ENCODE results near the gene RGL2.
A peak's percentile ranks its signal among the peaks of the same experiment; 100 is the strongest.
"Not testable (repeated sequence)": the region's sequence is repeated elsewhere in the genome, so short reads cannot be mapped to it uniquely, and the experiment has no call there.

Gene RGL2, protein sequence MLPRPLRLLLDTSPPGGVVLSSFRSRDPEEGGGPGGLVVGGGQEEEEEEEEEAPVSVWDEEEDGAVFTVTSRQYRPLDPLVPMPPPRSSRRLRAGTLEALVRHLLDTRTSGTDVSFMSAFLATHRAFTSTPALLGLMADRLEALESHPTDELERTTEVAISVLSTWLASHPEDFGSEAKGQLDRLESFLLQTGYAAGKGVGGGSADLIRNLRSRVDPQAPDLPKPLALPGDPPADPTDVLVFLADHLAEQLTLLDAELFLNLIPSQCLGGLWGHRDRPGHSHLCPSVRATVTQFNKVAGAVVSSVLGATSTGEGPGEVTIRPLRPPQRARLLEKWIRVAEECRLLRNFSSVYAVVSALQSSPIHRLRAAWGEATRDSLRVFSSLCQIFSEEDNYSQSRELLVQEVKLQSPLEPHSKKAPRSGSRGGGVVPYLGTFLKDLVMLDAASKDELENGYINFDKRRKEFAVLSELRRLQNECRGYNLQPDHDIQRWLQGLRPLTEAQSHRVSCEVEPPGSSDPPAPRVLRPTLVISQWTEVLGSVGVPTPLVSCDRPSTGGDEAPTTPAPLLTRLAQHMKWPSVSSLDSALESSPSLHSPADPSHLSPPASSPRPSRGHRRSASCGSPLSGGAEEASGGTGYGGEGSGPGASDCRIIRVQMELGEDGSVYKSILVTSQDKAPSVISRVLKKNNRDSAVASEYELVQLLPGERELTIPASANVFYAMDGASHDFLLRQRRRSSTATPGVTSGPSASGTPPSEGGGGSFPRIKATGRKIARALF

GRCh38 chr6:33298773-33299236 is at the start of gene RGL2:
TSS of gene RGL2 (minus strand) at chr6:33298942. CDS start at chr6:33298610, 332 bp downstream.
- no peak for DNase-seq (ENCODE audit: low read depth in 2 of 2)

DNA sequence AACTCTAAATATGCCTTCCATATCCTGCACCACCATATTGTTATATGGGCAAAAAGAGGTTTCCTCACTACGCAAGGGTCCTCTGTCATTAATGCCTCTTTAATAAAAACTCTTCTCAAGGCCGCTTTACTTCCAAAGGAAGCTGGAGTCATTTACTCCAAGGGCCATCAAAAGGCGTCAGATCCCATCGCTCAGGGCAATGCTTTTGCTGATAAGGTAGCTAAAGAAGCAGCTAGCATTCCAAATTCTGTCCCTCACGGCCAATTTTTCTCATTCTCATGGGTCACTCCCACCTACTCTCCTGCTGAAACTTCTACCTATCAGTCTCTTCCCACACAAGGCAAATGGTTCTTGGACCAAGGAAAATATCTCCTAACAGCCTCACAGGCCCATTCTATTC is 49.1 kb upstream of the RGL2 start:
- DNase-seq (ENCODE audit: low read depth in 2 of 2), result no peak

GRCh38 chr6:33346972-33347371 is 48.2 kb upstream of the RGL2 start:
- not testable (repeated sequence) for DNase-seq (ENCODE audit: low read depth in 2 of 2)

GRCh38 chr6:33344701-33345697 is 46.3 kb upstream of the RGL2 start:
- DNase-seq (ENCODE audit: low read depth in 2 of 2), result no peak

GRCh38 chr6:33343953-33344611 is 45.3 kb upstream of the RGL2 start:
- DNase-seq (ENCODE audit: low read depth in 2 of 2), result peak in 1 of 2 donors; percentile 44

DNA sequence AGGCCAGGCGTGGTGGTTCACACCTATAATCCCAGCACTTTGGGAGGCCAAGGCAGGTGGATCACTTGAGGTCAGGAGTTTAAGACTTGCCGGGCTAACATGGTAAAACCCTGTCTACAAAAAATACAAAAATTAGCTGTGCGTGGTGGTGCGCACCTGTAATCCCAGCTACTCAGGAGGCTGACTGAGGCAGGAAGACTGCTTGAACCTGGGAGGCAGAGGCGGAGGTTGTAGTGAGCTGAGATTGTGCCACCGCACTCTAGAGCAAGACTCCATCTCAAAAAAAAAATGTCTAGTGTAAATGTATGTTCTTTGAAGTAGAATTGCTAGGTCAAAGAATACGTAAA is 44.8 kb upstream of the RGL2 start:
- not testable (repeated sequence) for DNase-seq (ENCODE audit: low read depth in 2 of 2)

DNA sequence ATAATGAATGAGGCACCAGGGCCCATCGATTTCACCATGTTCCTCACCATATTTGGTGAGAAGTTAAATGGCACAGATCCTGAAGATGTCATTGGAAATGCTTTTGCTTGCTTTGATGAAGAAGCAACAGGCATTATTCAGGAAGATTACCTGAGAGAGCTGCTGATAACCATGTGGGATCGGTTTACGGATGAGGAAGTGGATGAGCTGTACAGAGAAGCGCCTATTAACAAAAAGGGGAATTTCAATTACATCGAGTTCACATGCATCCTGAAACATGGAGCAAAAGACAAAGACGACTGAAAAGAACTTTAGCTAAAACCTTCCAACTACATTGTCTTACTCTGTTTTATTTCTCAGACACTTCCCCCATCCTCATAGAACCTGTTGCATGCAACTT is 40.5 kb upstream of the RGL2 start:
- no peak for DNase-seq (ENCODE audit: low read depth in 2 of 2)

- DNase-seq (ENCODE audit: low read depth in 2 of 2), result no peak
Observed at GRCh38 chr6:33336495-33336894, 37.8 kb upstream of the RGL2 start.

GRCh38 chr6:33335916-33336315 is 37.2 kb upstream of the RGL2 start:
- DNase-seq (ENCODE audit: low read depth in 2 of 2), result no peak

DNA sequence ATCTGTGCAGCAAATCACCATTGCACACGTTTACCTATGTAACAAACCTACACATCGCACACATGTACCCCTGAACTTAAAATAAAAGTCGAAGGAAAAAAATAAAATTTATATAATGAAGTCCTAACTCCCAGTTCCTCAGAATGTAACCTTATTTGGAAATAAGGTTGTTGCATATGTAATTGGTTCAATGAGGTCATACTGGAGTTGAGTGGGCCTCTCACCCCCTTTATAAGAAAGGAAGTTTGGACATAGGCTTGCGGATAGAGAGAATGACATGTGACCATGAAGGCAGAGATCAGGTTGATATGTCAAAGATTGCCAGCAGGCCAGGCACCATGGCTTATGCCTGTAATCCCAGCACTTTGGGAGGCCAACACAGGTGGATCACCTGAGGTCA is 34.9 kb upstream of the RGL2 start:
- DNase-seq (ENCODE audit: low read depth in 2 of 2), result no peak

GRCh38 chr6:33330736-33331135 is 32.0 kb upstream of the RGL2 start:
- no peak for DNase-seq (ENCODE audit: low read depth in 2 of 2)

DNA sequence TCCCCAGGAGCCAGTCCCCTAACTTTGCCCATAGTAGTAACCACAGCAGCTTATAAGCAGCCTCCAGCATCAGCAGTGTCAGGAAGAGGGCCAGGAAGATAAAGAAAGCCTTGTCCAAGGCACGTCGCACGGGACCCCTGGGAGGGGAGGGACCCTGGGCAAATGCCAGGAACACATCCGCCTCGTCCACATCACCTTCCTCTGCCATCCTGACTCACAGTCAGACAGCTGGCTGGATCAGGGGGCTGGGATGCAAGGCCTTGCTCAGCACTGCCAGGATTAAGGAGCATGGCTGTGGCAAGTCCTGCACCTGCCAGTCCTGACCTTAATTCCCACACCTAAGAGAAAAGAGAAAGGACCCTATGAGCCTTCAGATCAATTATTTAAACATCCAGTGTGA is 30.3 kb upstream of the RGL2 start:
- DNase-seq (ENCODE audit: low read depth in 2 of 2), result no peak

DNA sequence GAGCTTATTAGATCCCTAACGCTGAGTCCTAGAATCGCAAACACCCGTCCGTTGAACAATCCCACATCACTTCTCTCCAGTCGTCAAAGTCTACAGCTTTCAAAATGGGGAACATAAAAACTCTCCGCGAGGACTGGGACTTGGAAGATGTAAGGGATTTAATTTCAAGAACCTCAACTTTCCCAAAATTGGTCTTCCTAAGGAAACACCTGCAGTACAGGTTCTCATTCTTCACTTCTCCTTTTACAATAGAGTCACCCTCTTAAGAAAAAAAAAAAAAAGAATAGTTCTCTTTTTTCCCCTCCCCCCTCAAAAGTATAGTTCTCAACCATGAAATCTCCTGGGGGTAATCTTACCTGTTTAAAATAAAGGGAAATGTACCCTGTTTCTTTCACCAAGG is 25.4 kb upstream of the RGL2 start:
- no peak for DNase-seq (ENCODE audit: low read depth in 2 of 2)

- DNase-seq (ENCODE audit: low read depth in 2 of 2), result no peak
Observed at GRCh38 chr6:33323623-33323948, 24.8 kb upstream of the RGL2 start.

DNA sequence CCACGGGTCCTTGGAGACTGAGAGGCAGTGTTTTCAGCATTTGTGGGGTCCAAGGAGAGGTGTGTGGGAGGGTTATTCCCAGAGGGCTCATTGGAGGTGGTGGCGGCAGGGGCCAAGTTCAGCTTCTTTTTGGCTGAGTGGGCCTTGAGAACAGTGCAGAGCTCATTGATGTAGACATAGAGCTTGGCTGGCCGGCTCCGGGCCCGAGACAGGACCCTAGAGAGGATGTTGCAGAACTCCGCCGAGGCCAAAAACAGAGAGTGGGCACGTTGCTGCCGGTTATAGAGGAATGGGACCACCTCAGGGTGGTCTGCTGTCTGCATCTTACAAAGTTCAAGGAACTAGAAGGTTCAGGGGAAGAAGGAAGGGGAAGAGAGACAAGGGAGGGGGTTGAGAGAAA is 22.5 kb upstream of the RGL2 start:
- no peak for DNase-seq (ENCODE audit: low read depth in 2 of 2)

GRCh38 chr6:33320315-33321181 is 21.8 kb upstream of the RGL2 start:
- DNase-seq (ENCODE audit: low read depth in 2 of 2), result no peak

DNA sequence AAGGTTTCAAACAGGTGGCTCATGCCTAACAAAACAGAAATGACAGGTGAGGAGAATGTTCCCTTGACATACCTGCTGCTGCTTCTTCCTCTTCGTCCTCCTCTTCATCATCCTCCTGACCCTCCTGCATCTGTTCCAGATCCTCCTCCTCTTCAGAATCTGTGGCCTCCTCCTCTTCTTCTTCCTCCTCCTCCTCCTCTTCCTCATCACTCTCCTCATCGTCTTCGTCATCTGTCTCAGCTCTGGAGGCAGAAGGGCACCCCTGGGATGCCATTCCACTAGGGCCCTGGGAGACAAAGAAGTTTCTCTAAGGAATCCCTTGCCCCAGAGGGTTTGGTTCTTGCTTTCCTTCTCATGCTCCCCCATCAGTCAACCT is 21.2 kb upstream of the RGL2 start:
- DNase-seq (ENCODE audit: low read depth in 2 of 2), result no peak

DNA sequence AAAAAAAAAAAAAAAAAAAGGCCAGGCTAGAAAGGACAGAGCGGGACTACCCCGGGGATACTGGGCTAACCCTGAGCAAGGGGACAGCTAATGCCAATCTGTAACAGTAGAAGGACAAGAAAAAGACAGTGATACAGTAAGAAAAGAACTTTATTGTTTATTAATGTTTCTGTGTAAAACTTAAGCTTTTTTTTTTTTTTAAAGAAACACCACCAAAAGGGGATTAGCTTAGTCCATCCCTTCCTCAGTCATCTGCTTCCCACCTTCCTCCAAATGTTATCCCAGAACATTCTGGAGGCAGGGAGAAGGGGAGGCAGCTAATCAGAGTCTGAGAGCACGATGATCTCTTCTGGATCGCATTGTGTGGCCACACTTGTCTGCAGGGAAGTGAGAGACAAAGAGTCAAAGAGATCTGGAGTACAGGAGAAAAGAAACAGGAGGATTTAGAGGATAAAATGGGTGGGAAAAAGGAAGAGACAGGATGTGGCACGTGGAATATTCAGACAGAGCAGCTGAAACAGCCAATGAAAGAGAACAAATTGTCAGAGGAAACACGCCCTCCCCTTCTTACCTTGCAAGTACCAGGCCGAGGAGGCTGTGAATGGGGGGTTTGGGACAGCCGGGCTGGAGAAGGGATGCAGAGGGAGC is 19.8 kb upstream of the RGL2 start:
- no peak for DNase-seq (ENCODE audit: low read depth in 2 of 2)

GRCh38 chr6:33317669-33318425 is 19.1 kb upstream of the RGL2 start, which contains the start of gene ZBTB22:
TSS of gene ZBTB22 (minus strand) at chr6:33317744. CDS start at chr6:33316916, 828 bp downstream.
- peak; percentile 88 to 89 for DNase-seq (ENCODE audit: low read depth in 2 of 2)
